HCT116 (cell line): Measurements from ENCODE around the gene CD302. TPM values are rescaled to one million over a fixed set of nuclear protein-coding genes. Genes with fewer than 3 reads are reported as not detected.

Experiments
- ATAC-seq: fragments of 200-7000 bp; cut with Tn5 transposase; 2 replicates; pipeline ENCODE4 v1.9.1; 2020; ENCODE audit warnings: mild to moderate bottlenecking, moderate library complexity
- BruUV-seq: library from RNA; stranded (reverse); fragments of 400-500 nt; replicated peaks from 2 replicates; lab custom pipeline; 2021; lab: Mats Ljungman, UMichigan
- CTCF ChIA-PET: fragments of 300-600 bp; sonication (Branson Sonifier 250); formaldehyde crosslinking; loops from one replicate; lab custom pipeline; 2021; ENCODE audit warnings: antibody characterized with exemption; lab: Charles Lee
- POLR2A ChIA-PET: fragments of 300-600, 350-600 bp; sonication (Branson Sonifier 250); formaldehyde crosslinking; loops from one replicate; lab custom pipeline; 2021; ENCODE audit warnings: antibody characterized with exemption; lab: Charles Lee
- RAD21 ChIA-PET, 2 experiments: fragments of 300-600 bp; sonication (Branson Sonifier 250); formaldehyde crosslinking; loops; one replicate each; lab custom pipeline; 2023; ENCODE audit warnings: low total read pairs in 2 of 2; ENCODE audit not compliant: uncharacterized antibody in 2 of 2, unreplicated experiment in 2 of 2, low non-redundant PET in 1 of 2; lab: Charles Lee
- DNase-seq: peaks from one replicate; pipeline ENCODE4 v3.0.0-alpha.2; 2010; ENCODE audit warnings: low read depth, low spot score
- H2AFZ ChIP-seq: fragments of 200-600 bp; shearing (Covaris generic), sonication (generic); 2 replicates; pipeline ENCODE4 v1.6.1; 2017; ENCODE audit warnings: low read depth, mixed run types, mixed read lengths, antibody characterized with exemption, low read length; ENCODE audit not compliant: poor library complexity, severe bottlenecking
- H3K27ac ChIP-seq: 2 replicates; pipeline ENCODE4 v1.5.1; 2012; ENCODE audit warnings: low read depth, low read length
- H3K27me3 ChIP-seq: fragments of 200-600 bp; sonication (generic); 2 replicates; pipeline ENCODE4 v1.6.1; 2016; ENCODE audit warnings: mixed run types, low read length, mixed read lengths; ENCODE audit not compliant: insufficient read depth
- H3K36me3 ChIP-seq, 2 experiments: fragments of 200-500 bp in 1 of 2; fragments of 200-600 bp in 1 of 2; sonication (Bioruptor generic) in 1 of 2; sonication (generic) in 1 of 2; 2 replicates each; pipeline versions ENCODE4 v1.5.1 to v1.6.1; 2014 to 2016; ENCODE audit warnings: low read length in 2 of 2, inconsistent platforms in 1 of 2, mixed read lengths in 1 of 2, mixed run types in 1 of 2; ENCODE audit not compliant: insufficient read depth in 2 of 2, control insufficient read depth in 1 of 2
- H3K4me1 ChIP-seq, 2 experiments: fragments of 200-600 bp in 1 of 2; sonication (generic) in 1 of 2; 2 replicates each; pipeline versions ENCODE4 v1.5.1 to v1.6.1; 2012 to 2017; ENCODE audit warnings: low read length in 2 of 2, inconsistent platforms in 1 of 2, mild to moderate bottlenecking in 1 of 2, mixed read lengths in 1 of 2, mixed run types in 1 of 2, moderate library complexity in 1 of 2; ENCODE audit not compliant: insufficient read depth in 2 of 2, control insufficient read depth in 1 of 2
- H3K4me2 ChIP-seq: fragments of 200-600 bp; sonication (generic); 2 replicates; pipeline ENCODE4 v1.6.1; 2017; ENCODE audit warnings: mixed run types, low read length, mixed read lengths
- H3K4me3 ChIP-seq, 2 experiments: fragments of 200-600 bp in 1 of 2; sonication (generic) in 1 of 2; replicated peaks in 1 of 2; 2 replicates each; pipeline ENCODE4 v1.5.1; 2011 to 2016; ENCODE audit warnings: low read length in 2 of 2, control low read depth in 1 of 2, low read depth in 1 of 2, mild to moderate bottlenecking in 1 of 2, mixed read lengths in 1 of 2, mixed run types in 1 of 2
- H3K79me2 ChIP-seq: fragments of 200-600 bp; sonication (generic); 2 replicates; pipeline ENCODE4 v1.6.1; 2017; ENCODE audit warnings: mild to moderate bottlenecking, mixed run types, low read length, moderate library complexity, mixed read lengths; ENCODE audit not compliant: insufficient read depth
- H3K9ac ChIP-seq: fragments of 200-600 bp; sonication (generic); 2 replicates; pipeline ENCODE4 v1.6.1; 2016; ENCODE audit warnings: low read length, mixed read lengths
- H3K9me2 ChIP-seq: fragments of 200-600 bp; sonication (generic), shearing (Covaris generic); 2 replicates; pipeline ENCODE4 v1.6.1; 2017; ENCODE audit warnings: mixed run types, mild to moderate bottlenecking, moderate library complexity; ENCODE audit not compliant: insufficient read depth
- H3K9me3 ChIP-seq, 2 experiments: fragments of 200-500 bp in 1 of 2; fragments of 200-600 bp in 1 of 2; sonication (Bioruptor generic) in 1 of 2; sonication (generic) in 1 of 2; 2 replicates each; pipeline ENCODE4 v1.6.1; 2014 to 2017; ENCODE audit warnings: low read length in 2 of 2, mixed read lengths in 2 of 2, inconsistent platforms in 1 of 2, low read depth in 1 of 2, mild to moderate bottlenecking in 1 of 2, mixed run types in 1 of 2, moderate library complexity in 1 of 2; ENCODE audit not compliant: control insufficient read depth in 1 of 2, insufficient read depth in 1 of 2
- H4K20me1 ChIP-seq: fragments of 200-600 bp; sonication (generic), shearing (Covaris generic); 2 replicates; pipeline ENCODE4 v1.6.1; 2017; ENCODE audit warnings: mixed run types, mild to moderate bottlenecking, moderate library complexity; ENCODE audit not compliant: insufficient read depth
- CBX3 ChIP-seq: IDR thresholded peaks from 2 replicates; pipeline ENCODE4 v1.6.1; 2012; ENCODE audit warnings: low read depth
- CEBPB ChIP-seq: IDR thresholded peaks from 2 replicates; pipeline ENCODE4 v1.6.1; 2012; ENCODE audit warnings: low read depth
- EGR1 ChIP-seq: IDR thresholded peaks from 2 replicates; pipeline ENCODE4 v1.6.1; 2012; ENCODE audit warnings: low read depth
- ELF1 ChIP-seq: IDR thresholded peaks from 2 replicates; pipeline ENCODE4 v1.6.1; 2012; ENCODE audit warnings: low read depth, borderline replicate concordance
- EZH2 ChIP-seq: fragments of 200-600 bp; sonication (generic); IDR thresholded peaks from 2 replicates; pipeline ENCODE4 v1.6.1; 2017; ENCODE audit warnings: antibody characterized with exemption, mixed run types
- FOSL1 ChIP-seq: IDR thresholded peaks from 2 replicates; pipeline ENCODE4 v1.6.1; 2012; ENCODE audit warnings: low read depth
- JUND ChIP-seq: IDR thresholded peaks from 2 replicates; pipeline ENCODE4 v1.6.1; 2012
- RAD21 ChIP-seq: IDR thresholded peaks from 2 replicates; pipeline ENCODE4 v1.6.1; 2012; ENCODE audit warnings: low read depth, mild to moderate bottlenecking
- ZNF274 ChIP-seq: fragments of 200-500 bp; sonication (Bioruptor generic); IDR thresholded peaks from 2 replicates; pipeline ENCODE4 v1.6.1; 2014; ENCODE audit warnings: mild to moderate bottlenecking, low read depth, low read length, inconsistent platforms
- intact Hi-C: fragments of 100-400 bp; cut with micrococcal nuclease; formaldehyde crosslinking; loops from 2 replicates; pipeline ENCODE4 v1.10.0; 2022
- total RNA-seq: library from RNA; stranded (reverse); gene quantifications from one replicate; pipeline ENCODE4 v1.2.1, GENCODE V29; 2021; ENCODE audit not compliant: unreplicated experiment
- TF ChIP-seq, protein P1 (sequence below), 3 experiments: fragments of 200-600 bp in 1 of 3; sonication (generic) in 1 of 3; IDR thresholded peaks in 2 of 3; conservative IDR thresholded peaks in 1 of 3; 2 replicates each; pipeline ENCODE4 v1.5.1; 2012 to 2017; ENCODE audit warnings: low read depth in 2 of 3, low read length in 2 of 3, antibody characterized with exemption in 1 of 3, borderline replicate concordance in 1 of 3, control low read depth in 1 of 3, mild to moderate bottlenecking in 1 of 3, mixed read lengths in 1 of 3, mixed run types in 1 of 3, moderate library complexity in 1 of 3; ENCODE audit not compliant: insufficient read depth in 1 of 3
- TF ChIP-seq, protein P2 (sequence below): IDR thresholded peaks from 2 replicates; pipeline ENCODE4 v1.6.1; 2011; ENCODE audit warnings: mild to moderate bottlenecking, low read length, moderate library complexity; ENCODE audit not compliant: insufficient replicate concordance; ENCODE audit errors: extremely low read depth
- TF ChIP-seq, protein P3 (sequence below): IDR thresholded peaks from 2 replicates; pipeline ENCODE4 v1.6.1; 2012; ENCODE audit warnings: low read depth

CD302 gene
- total RNA-seq, 1 experiment from 2014 or later: 0.15 TPM

DNA sequence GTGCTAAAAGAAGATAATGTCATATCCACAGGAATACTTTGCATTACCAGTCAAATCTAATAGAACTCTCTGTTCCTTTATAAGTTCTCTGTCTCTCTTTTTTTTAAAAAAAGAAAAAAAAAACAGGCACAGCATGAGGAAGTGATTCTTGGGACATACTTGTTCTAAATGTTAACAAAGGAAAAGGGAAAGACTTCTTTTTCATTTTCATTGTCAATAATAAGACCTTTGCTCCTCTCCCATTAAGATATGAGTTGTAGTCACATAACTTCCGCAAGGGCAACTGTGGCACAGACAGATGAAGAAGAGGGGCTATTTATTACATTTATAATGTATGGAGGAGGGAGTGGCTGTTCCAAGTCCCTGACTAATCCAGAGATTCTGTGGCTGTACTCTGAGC lies 4.7 kb downstream of the CD302 start:
- ATAC-seq (no peak), DNase-seq (no peak)
- no peak overlapping the region for H3K27ac ChIP-seq
- intact Hi-C loops: no loop called here
- ChIA-PET CTCF (no interaction called here), RAD21 (no interaction called here), POLR2A (no interaction called here)
- H3K4me1 ChIP-seq: no peaks in the 10 kb centered on the region
- no peaks in the 10 kb centered on the region for H3K27me3 ChIP-seq
- H3K4me3 ChIP-seq: no peak overlapping the region
- no peak for TF ChIP-seq EZH2
- TF ChIP-seq CEBPB: no peak
- no peak for TF ChIP-seq FOSL1
- TF ChIP-seq ELF1: no peak
- TF ChIP-seq, protein P1, sequence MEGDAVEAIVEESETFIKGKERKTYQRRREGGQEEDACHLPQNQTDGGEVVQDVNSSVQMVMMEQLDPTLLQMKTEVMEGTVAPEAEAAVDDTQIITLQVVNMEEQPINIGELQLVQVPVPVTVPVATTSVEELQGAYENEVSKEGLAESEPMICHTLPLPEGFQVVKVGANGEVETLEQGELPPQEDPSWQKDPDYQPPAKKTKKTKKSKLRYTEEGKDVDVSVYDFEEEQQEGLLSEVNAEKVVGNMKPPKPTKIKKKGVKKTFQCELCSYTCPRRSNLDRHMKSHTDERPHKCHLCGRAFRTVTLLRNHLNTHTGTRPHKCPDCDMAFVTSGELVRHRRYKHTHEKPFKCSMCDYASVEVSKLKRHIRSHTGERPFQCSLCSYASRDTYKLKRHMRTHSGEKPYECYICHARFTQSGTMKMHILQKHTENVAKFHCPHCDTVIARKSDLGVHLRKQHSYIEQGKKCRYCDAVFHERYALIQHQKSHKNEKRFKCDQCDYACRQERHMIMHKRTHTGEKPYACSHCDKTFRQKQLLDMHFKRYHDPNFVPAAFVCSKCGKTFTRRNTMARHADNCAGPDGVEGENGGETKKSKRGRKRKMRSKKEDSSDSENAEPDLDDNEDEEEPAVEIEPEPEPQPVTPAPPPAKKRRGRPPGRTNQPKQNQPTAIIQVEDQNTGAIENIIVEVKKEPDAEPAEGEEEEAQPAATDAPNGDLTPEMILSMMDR (IDR thresholded peaks at IDR 0.05 in 2 of 3, conservative IDR thresholded peaks at IDR 0.05 in 1 of 3; ENCODE audit: borderline replicate concordance in 1 of 3, insufficient read depth in 1 of 3, low read depth in 2 of 3, low read length in 2 of 3): no peak
- TF ChIP-seq ZNF274: no peak
- no peak for TF ChIP-seq EGR1
- no peak for TF ChIP-seq CBX3
- TF ChIP-seq, protein P2, sequence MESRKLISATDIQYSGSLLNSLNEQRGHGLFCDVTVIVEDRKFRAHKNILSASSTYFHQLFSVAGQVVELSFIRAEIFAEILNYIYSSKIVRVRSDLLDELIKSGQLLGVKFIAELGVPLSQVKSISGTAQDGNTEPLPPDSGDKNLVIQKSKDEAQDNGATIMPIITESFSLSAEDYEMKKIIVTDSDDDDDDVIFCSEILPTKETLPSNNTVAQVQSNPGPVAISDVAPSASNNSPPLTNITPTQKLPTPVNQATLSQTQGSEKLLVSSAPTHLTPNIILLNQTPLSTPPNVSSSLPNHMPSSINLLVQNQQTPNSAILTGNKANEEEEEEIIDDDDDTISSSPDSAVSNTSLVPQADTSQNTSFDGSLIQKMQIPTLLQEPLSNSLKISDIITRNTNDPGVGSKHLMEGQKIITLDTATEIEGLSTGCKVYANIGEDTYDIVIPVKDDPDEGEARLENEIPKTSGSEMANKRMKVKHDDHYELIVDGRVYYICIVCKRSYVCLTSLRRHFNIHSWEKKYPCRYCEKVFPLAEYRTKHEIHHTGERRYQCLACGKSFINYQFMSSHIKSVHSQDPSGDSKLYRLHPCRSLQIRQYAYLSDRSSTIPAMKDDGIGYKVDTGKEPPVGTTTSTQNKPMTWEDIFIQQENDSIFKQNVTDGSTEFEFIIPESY: no peak
- TF ChIP-seq, protein P3, sequence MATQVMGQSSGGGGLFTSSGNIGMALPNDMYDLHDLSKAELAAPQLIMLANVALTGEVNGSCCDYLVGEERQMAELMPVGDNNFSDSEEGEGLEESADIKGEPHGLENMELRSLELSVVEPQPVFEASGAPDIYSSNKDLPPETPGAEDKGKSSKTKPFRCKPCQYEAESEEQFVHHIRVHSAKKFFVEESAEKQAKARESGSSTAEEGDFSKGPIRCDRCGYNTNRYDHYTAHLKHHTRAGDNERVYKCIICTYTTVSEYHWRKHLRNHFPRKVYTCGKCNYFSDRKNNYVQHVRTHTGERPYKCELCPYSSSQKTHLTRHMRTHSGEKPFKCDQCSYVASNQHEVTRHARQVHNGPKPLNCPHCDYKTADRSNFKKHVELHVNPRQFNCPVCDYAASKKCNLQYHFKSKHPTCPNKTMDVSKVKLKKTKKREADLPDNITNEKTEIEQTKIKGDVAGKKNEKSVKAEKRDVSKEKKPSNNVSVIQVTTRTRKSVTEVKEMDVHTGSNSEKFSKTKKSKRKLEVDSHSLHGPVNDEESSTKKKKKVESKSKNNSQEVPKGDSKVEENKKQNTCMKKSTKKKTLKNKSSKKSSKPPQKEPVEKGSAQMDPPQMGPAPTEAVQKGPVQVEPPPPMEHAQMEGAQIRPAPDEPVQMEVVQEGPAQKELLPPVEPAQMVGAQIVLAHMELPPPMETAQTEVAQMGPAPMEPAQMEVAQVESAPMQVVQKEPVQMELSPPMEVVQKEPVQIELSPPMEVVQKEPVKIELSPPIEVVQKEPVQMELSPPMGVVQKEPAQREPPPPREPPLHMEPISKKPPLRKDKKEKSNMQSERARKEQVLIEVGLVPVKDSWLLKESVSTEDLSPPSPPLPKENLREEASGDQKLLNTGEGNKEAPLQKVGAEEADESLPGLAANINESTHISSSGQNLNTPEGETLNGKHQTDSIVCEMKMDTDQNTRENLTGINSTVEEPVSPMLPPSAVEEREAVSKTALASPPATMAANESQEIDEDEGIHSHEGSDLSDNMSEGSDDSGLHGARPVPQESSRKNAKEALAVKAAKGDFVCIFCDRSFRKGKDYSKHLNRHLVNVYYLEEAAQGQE: no peak
- no peak for TF ChIP-seq RAD21
- no peak for TF ChIP-seq JUND
- H3K9me3 ChIP-seq: no peaks in the 10 kb centered on the region
- no peaks in the 10 kb centered on the region for H3K9me2 ChIP-seq
- H3K9ac ChIP-seq: no peak overlapping the region
- no peak overlapping the region for H3K4me2 ChIP-seq
- BruUV-seq: no TSS peak
- H3K79me2 ChIP-seq: no peaks in the 10 kb centered on the region
- no peaks in the 10 kb centered on the region for H3K36me3 ChIP-seq
- no peaks in the 10 kb centered on the region for H4K20me1 ChIP-seq
- no peak overlapping the region for H2AFZ ChIP-seq
